Heart left ventricle (tissue), 16 donors: Measurements from ENCODE around the gene SNX24. TPM values are rescaled to one million over a fixed set of nuclear protein-coding genes. Genes with fewer than 3 reads are reported as not detected.

ENCODE experiments used
- ATAC-seq, 4 donors: fragments of 200-7000 bp; cut with Tn5 transposase; one replicate each; pipeline ENCODE4 v1.9.1; 2020 to 2022; ENCODE audit warnings: moderate library complexity in 4 of 4, mild to moderate bottlenecking in 3 of 4, moderate number of reproducible peaks in 1 of 4
- DNase-seq, 5 donors: peaks; one replicate each; pipeline ENCODE4 v3.0.0-alpha.2; 2020
- H3K27ac ChIP-seq, 12 donors: fragments of 200-600 bp; sonication (generic) in 4 of 12; one replicate each; pipeline versions ENCODE4 v1.5.0 to v1.8.0; 2016 to 2022; ENCODE audit warnings: mild to moderate bottlenecking in 2 of 12
- H3K27me3 ChIP-seq, 9 donors: fragments of 200-600 bp; sonication (generic) in 2 of 9; one replicate each; pipeline versions ENCODE4 v1.5.1 to v1.8.0; 2016 to 2022; ENCODE audit warnings: mild to moderate bottlenecking in 3 of 9
- H3K36me3 ChIP-seq, 9 donors: fragments of 200-600 bp; sonication (generic) in 2 of 9; one replicate each; pipeline versions ENCODE4 v1.5.0 to v1.8.0; 2018 to 2022; ENCODE audit warnings: mild to moderate bottlenecking in 2 of 9
- H3K4me1 ChIP-seq, 12 donors: fragments of 200-600 bp; sonication (generic) in 4 of 12; one replicate each; pipeline versions ENCODE4 v1.5.0 to v1.8.0; 2016 to 2022; ENCODE audit warnings: mild to moderate bottlenecking in 3 of 12
- H3K4me3 ChIP-seq, 12 donors: fragments of 200-600 bp; sonication (generic) in 4 of 12; one replicate each; pipeline versions ENCODE4 v1.5.0 to v1.8.0; 2017 to 2022; ENCODE audit warnings: mild to moderate bottlenecking in 9 of 12, moderate library complexity in 4 of 12
- H3K9me3 ChIP-seq, 12 donors: fragments of 200-600 bp; sonication (generic) in 4 of 12; one replicate each; pipeline versions ENCODE4 v1.5.0 to v1.8.0; 2016 to 2022; ENCODE audit warnings: mild to moderate bottlenecking in 1 of 12
- POLR2A ChIP-seq, 2 donors: fragments of 450-650 bp; IDR thresholded peaks; one replicate each; pipeline ENCODE4 v1.6.1; 2017; ENCODE audit warnings: antibody characterized with exemption in 2 of 2, mild to moderate bottlenecking in 2 of 2, moderate library complexity in 2 of 2
- WGBS, 4 donors: extraction: QIAGEN DNeasy Blood & Tissue Kit in 2 of 4; methylation state at CpG; one replicate each; pipeline versions ENCODE4 v1.1.5 to v1.1.7; 2013 to 2018; 5-methylcytosine and 5-hydroxymethylcytosine counted together
- intact Hi-C, 10 donors: fragments of 100-400 bp; cut with DNase I; formaldehyde crosslinking; loops; one replicate each; pipeline versions ENCODE4 v1.11.1 to v1.14.2; 2022
- polyA plus RNA-seq, 2 donors: library from polyadenylated mRNA; stranded (reverse); fragments of 200-250 nt; gene quantifications; one replicate each; pipeline ENCODE4 v1.2.3, GENCODE V29; 2013
- total RNA-seq, 9 donors: library from RNA; depleted of rRNA in 2 of 9; stranded (reverse); fragments of >200 nt in 2 of 9; fragmentation: NEBNext Ultra II Directional in 3 of 9; extraction: Animal tissue kit (Norgen Biotek cat#: 25700) in 3 of 9; gene quantifications; one replicate each; pipeline versions ENCODE4 v1.1.0 to v1.2.4, GENCODE V29; 2016 to 2023
- TF ChIP-seq, protein P1 (sequence below), 12 donors: fragments of 200-600 bp; sonication (generic) in 4 of 12; IDR thresholded peaks; one replicate each; pipeline versions ENCODE4 v1.5.0 to v1.8.0; 2018 to 2022; ENCODE audit warnings: antibody characterized with exemption in 12 of 12, mild to moderate bottlenecking in 5 of 12
- donor health status: ischemic (EF 13 %, LVEDD 7.1; RV severe dilation, severe dysfunction).
- donor health status: healthy with polysubstance abuse.
- donor health status: DM: no; HTN: yes; CAD: no.
- donor health status: DM: no; HTN: no; CAD: no.
- donor health status: ischemic (EF 25% LVEDD 6.9; RV normal size, moderate dysfunction).
- donor health status: ischemic (EF 25% LVEDD 5.7; RV mildly dilated, moderate dysfunction).
- donor health status: healthy.
- donor health status: DM: yes; HTN: yes; CAD: no.
- donor health status: ischemic (EF 35%, LVEDD 5.7; RV mildly dilated, moderate dysfunction).
- donor health status: nonischemic (EF 11% LVEDD 7.7; RV severe dilation, severe dysfunction).
- donor health status: DM: yes; HTN: yes; CAD: no.
- donor health status: PGD.
- donor health status: ischemic (EF 29% LVEDD 5.4; RV normal size, mild dysfunction).
- donor health status: nonischemic (EF 23%, LVEDD 6.1; RV moderate dilation, normal function).

SNX24 gene
- total and polyA plus RNA-seq, 11 donors: 10.0 to 21.2 (median 14.8) TPM

DNA sequence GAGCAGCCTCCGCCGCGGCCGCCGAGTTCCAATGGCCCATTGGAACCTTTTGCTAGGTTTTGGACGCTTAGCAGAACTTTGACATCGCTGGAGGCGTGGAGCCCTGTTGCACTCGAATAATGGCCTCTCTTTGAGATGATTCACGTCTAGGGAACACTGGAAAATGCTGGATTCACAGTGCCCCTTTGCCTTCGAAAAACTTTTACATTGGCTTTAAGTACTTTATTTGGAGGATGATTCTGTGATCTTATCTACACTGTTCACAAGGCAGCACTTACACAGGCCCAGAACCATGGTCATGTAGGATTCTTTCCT lies 191.6 kb downstream of the SNX24 start:
- ATAC-seq (no peak), DNase-seq (no peak)
- H3K36me3 ChIP-seq: no peaks in the 10 kb centered on the region
- H3K27ac ChIP-seq: peak overlapping the region; percentile 91 to 98 (median 95)
- 0 to 2% (median 1%) methylated on average over 1 to 11 of the region's 11 CpGs for WGBS, 4 donors
- H3K27me3 ChIP-seq: peaks cover 0 to 17% (median 0%) of the 10 kb centered on the region in 9 donors
- H3K4me3 ChIP-seq: peak overlapping the region; percentile 68 to 96 (median 83)
- peaks cover 0 to 48% (median 28%) of the 10 kb centered on the region in 12 donors for H3K4me1 ChIP-seq
- no peaks in the 10 kb centered on the region for H3K9me3 ChIP-seq
- intact Hi-C loops: loop anchor here in 3 of 10 donors (5.0 to 10.0 kb wide), 5 partner anchors 50 to 262 kb away; partner anchors contain the start of genes PRDM6 (in 1 of the 3), SNX2 (in 1 of the 3) and SNX24 (in 1 of the 3)
- TF ChIP-seq POLR2A (IDR thresholded peaks at IDR 0.05): no peak
- TF ChIP-seq, protein P1, sequence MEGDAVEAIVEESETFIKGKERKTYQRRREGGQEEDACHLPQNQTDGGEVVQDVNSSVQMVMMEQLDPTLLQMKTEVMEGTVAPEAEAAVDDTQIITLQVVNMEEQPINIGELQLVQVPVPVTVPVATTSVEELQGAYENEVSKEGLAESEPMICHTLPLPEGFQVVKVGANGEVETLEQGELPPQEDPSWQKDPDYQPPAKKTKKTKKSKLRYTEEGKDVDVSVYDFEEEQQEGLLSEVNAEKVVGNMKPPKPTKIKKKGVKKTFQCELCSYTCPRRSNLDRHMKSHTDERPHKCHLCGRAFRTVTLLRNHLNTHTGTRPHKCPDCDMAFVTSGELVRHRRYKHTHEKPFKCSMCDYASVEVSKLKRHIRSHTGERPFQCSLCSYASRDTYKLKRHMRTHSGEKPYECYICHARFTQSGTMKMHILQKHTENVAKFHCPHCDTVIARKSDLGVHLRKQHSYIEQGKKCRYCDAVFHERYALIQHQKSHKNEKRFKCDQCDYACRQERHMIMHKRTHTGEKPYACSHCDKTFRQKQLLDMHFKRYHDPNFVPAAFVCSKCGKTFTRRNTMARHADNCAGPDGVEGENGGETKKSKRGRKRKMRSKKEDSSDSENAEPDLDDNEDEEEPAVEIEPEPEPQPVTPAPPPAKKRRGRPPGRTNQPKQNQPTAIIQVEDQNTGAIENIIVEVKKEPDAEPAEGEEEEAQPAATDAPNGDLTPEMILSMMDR (IDR thresholded peaks at IDR 0.05): no peak

GRCh38 chr5:123039673-123040072 lies 194.3 kb downstream of the SNX24 start:
- TF ChIP-seq, protein P1 (IDR thresholded peaks at IDR 0.05): no peak
- TF ChIP-seq POLR2A (IDR thresholded peaks at IDR 0.05): no peak
- H3K27me3 ChIP-seq: peaks cover 0 to 17% (median 0%) of the 10 kb centered on the region in 9 donors
- peaks cover 0 to 26% (median 17%) of the 10 kb centered on the region in 12 donors for H3K4me1 ChIP-seq
- no peak for ATAC-seq
- H3K27ac ChIP-seq: peak overlapping the region in 1 of 12 donors; percentile 15
- H3K9me3 ChIP-seq: no peaks in the 10 kb centered on the region
- no peak overlapping the region for H3K4me3 ChIP-seq
- no peak for DNase-seq
- intact Hi-C loops: loop anchor here in 3 of 10 donors (5.0 to 10.0 kb wide), 5 partner anchors 48 to 265 kb away; partner anchors contain the start of genes PRDM6 (in 1 of the 3), SNX2 (in 1 of the 3) and SNX24 (in 1 of the 3)
- H3K36me3 ChIP-seq: no peaks in the 10 kb centered on the region

- peaks cover 0 to 5% (median 0%) of the 10 kb centered on the region in 12 donors for H3K9me3 ChIP-seq
- H3K4me1 ChIP-seq: peaks cover 0 to 4% (median 0%) of the 10 kb centered on the region in 12 donors
- intact Hi-C loops: no loop called here
- 83 to 87% (median 85%) methylated on average over 7 of the region's 7 CpGs for WGBS, 4 donors
- no peak overlapping the region for H3K27ac ChIP-seq
- TF ChIP-seq POLR2A (IDR thresholded peaks at IDR 0.05): no peak
- TF ChIP-seq, protein P1 (IDR thresholded peaks at IDR 0.05): no peak
- no peak overlapping the region for H3K4me3 ChIP-seq
- no peak for DNase-seq
- H3K27me3 ChIP-seq: no peaks in the 10 kb centered on the region
- no peaks in the 10 kb centered on the region for H3K36me3 ChIP-seq
- no peak for ATAC-seq
Measured at GRCh38 chr5:123044926-123045617, 199.7 kb downstream of the SNX24 start.

DNA sequence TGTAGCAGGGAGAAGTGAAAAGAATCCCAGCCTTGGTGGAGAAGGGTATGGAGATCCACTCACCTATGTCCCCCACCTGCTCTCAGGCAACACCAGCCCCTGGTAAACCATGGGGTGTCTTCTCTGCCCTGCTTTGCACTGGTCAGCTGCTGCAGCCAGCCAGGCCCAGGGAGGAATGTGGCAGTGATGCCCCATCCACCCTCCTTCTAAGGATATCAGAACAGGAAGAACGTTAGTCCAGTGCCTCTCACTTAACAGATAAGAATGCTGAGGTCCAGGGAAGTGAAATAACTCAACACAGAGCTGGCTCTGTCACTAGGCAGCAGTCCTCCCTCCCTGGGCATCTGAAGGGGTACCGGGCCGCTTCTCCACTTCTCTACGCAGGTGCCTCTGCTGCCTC lies 200.8 kb downstream of the SNX24 start:
- Histone ChIP-seq H3K4me1 (peaks cover 0 to 4% (median 0%) of the 10 kb centered on the region in 12 donors), H3K4me3 (no peak overlapping the region), H3K27me3 (no peaks in the 10 kb centered on the region), H3K27ac (no peak overlapping the region), H3K9me3 (peaks cover 0 to 16% (median 0%) of the 10 kb centered on the region in 12 donors), H3K36me3 (no peaks in the 10 kb centered on the region)
- DNase-seq (no peak), ATAC-seq (peak; percentile 39 to 77 (median 58))
- WGBS, 4 donors: 66 to 77% (median 67%) methylated on average over 4 of the region's 4 CpGs
- intact Hi-C loops: no loop called here
- TF ChIP-seq, protein P1 (IDR thresholded peaks at IDR 0.05): no peak
